BE2C (cell line): ENCODE measurements around the gene ROCK2.

Experiments
- DNase-seq: peaks from one replicate; pipeline ENCODE4 v3.0.0-alpha.2; 2020
- H3K27me3 ChIP-seq: fragments of 250-450 bp; sonication (Bioruptor Pico); 2 replicates; pipeline ENCODE4 v1.5.1; 2020; ENCODE audit warnings: mild to moderate bottlenecking
- H3K36me3 ChIP-seq: fragments of 250-450 bp; sonication (Bioruptor Pico); 2 replicates; pipeline ENCODE4 v1.5.1; 2020; ENCODE audit warnings: mild to moderate bottlenecking
- H3K4me1 ChIP-seq: fragments of 250-450 bp; sonication (Bioruptor Pico); 2 replicates; pipeline ENCODE4 v1.5.1; 2020
- H3K4me3 ChIP-seq: 2 replicates; pipeline ENCODE4 v1.5.1; 2011; ENCODE audit warnings: low read depth, low read length
- H3K9me3 ChIP-seq: fragments of 250-450 bp; sonication (Bioruptor Pico); 2 replicates; pipeline ENCODE4 v1.5.1; 2020
- CTCF ChIP-seq: IDR thresholded peaks from 2 replicates; pipeline ENCODE4 v1.5.1; 2012; ENCODE audit warnings: mild to moderate bottlenecking, low read depth, low read length

The ROCK2 gene

GRCh38 chr2:11298592-11298991 lies 45.8 kb downstream of the ROCK2 start:
- Histone ChIP-seq H3K36me3 (no peaks in the 10 kb centered on the region), H3K9me3 (no peaks in the 10 kb centered on the region), H3K27me3 (no peaks in the 10 kb centered on the region), H3K4me1 (peaks cover 3% of the 10 kb centered on the region; the same call in 1 of the 2 replicates), H3K4me3 (no peak overlapping the region)
- no peak for TF ChIP-seq CTCF
- no peak for DNase-seq

- Histone ChIP-seq H3K27me3 (no peaks in the 10 kb centered on the region), H3K4me1 (peaks cover 3% of the 10 kb centered on the region; the same call in 1 of the 2 replicates), H3K4me3 (no peak overlapping the region), H3K36me3 (no peaks in the 10 kb centered on the region), H3K9me3 (no peaks in the 10 kb centered on the region)
- no peak for TF ChIP-seq CTCF
- DNase-seq, result no peak
Measured at GRCh38 chr2:11296401-11296800, 48.0 kb downstream of the ROCK2 start.

- Histone ChIP-seq H3K27me3 (no peaks in the 10 kb centered on the region), H3K36me3 (no peaks in the 10 kb centered on the region), H3K9me3 (no peaks in the 10 kb centered on the region), H3K4me3 (no peak overlapping the region), H3K4me1 (peaks cover 3% of the 10 kb centered on the region; the same call in 1 of the 2 replicates)
- TF ChIP-seq CTCF, result no peak
- no peak for DNase-seq
Measured at GRCh38 chr2:11292464-11293255, 51.8 kb downstream of the ROCK2 start.

GRCh38 chr2:11290713-11291112 lies 53.7 kb downstream of the ROCK2 start:
- no peaks in the 10 kb centered on the region for H3K27me3 ChIP-seq
- no peaks in the 10 kb centered on the region; the same call in 1 of the 2 replicates for H3K36me3 ChIP-seq
- no peaks in the 10 kb centered on the region for H3K9me3 ChIP-seq
- no peak for TF ChIP-seq CTCF
- H3K4me3 ChIP-seq, result no peak overlapping the region
- H3K4me1 ChIP-seq, result no peaks in the 10 kb centered on the region
- no peak for DNase-seq

- Histone ChIP-seq H3K4me3 (no peak overlapping the region), H3K9me3 (no peaks in the 10 kb centered on the region), H3K4me1 (no peaks in the 10 kb centered on the region), H3K27me3 (no peaks in the 10 kb centered on the region), H3K36me3 (no peaks in the 10 kb centered on the region; the same call in 1 of the 2 replicates)
- TF ChIP-seq CTCF, result no peak
- no peak for DNase-seq
Measured at GRCh38 chr2:11290211-11290610, 54.2 kb downstream of the ROCK2 start.

- Histone ChIP-seq H3K9me3 (no peaks in the 10 kb centered on the region), H3K27me3 (no peaks in the 10 kb centered on the region), H3K4me1 (no peaks in the 10 kb centered on the region), H3K4me3 (no peak overlapping the region), H3K36me3 (peaks cover 8% of the 10 kb centered on the region)
- TF ChIP-seq CTCF, result no peak
- no peak for DNase-seq
Measured at GRCh38 chr2:11288431-11288830, 56.0 kb downstream of the ROCK2 start.
